Measurements from ENCODE around the gene METTL8. TPM values are rescaled to one million over a fixed set of nuclear protein-coding genes. Genes with fewer than 3 reads are reported as not detected.

Gene METTL8
- total and polyA plus RNA-seq, 2 experiments from 2014 or later = 60.9 to 64.3 TPM

Other genes with a start within 250 kb of the METTL8 start
- gene DCAF17, start 236 bp upstream of the METTL8 start, total RNA-seq (2014; rRNA removed; shearing (Covaris generic)) = 34.3 and 37.3 TPM in 2 replicates
- gene DCAF17, start 236 bp upstream of the METTL8 start, polyA plus RNA-seq (2016; fragmentation: Nextera tagmentation; extraction: Ambion mirVana) = 10.9 and 11.0 TPM in 2 replicates
- gene CYBRD1, start 88.5 kb upstream of the METTL8 start, total RNA-seq (2014; rRNA removed; shearing (Covaris generic)) = 5.3 and 8.2 TPM in 2 replicates
- 3.4 and 3.7 TPM in 2 replicates for gene CYBRD1, start 88.5 kb upstream of the METTL8 start, polyA plus RNA-seq (2016; fragmentation: Nextera tagmentation; extraction: Ambion mirVana)